ENCODE measurements around the gene CHTF18. TPM values are rescaled to one million over a fixed set of nuclear protein-coding genes. Genes with fewer than 3 reads are reported as not detected.

The CHTF18 gene
- total and polyA plus RNA-seq, 2 of the 4 experiments (the other 2 are of a cell fraction), result 3.2 to 21.4 TPM

GRCh38 chr16:798666-799065 lies 10.2 kb downstream of the CHTF18 start:
- H4K20me1 ChIP-seq (ENCODE audit: insufficient read depth, low read length), result no peaks in the 10 kb centered on the region
- no peaks in the 10 kb centered on the region for H3K9me1 ChIP-seq (ENCODE audit: insufficient read depth, low read length)
- H3K4me3 ChIP-seq (ENCODE audit: insufficient read depth, low read depth, low read length), result no peak overlapping the region
- in situ Hi-C loops (cut with MboI; ENCODE audit: low sequenced_read_pairs), result no loop called here
- H4K8ac ChIP-seq (ENCODE audit: low read depth in 2 of 2, low read length in 2 of 2), result no peak overlapping the region
- H2AK5ac ChIP-seq (ENCODE audit: low read depth, low read length), result no peak overlapping the region
- H2BK15ac ChIP-seq (ENCODE audit: low read depth, low read length), result no peak overlapping the region
- H2BK5ac ChIP-seq (ENCODE audit: low read depth, low read length, poor library complexity, severe bottlenecking), result no peak overlapping the region
- H3K4me1 ChIP-seq (ENCODE audit: control insufficient read depth, insufficient read depth, low read length), result no peaks in the 10 kb centered on the region
- no peak overlapping the region for H2AFZ ChIP-seq (replicated peaks; ENCODE audit: low read length, poor library complexity)
- ATAC-seq (ENCODE audit: low read depth), result no peak
- no peak overlapping the region for H4K91ac ChIP-seq (ENCODE audit: insufficient read depth, low read depth, low read length)
- 88% methylated on average over 9 of the region's 19 CpGs; no CpG with 5 or more reads in 1 of the 2 experiments for WGBS, 2 experiments (ENCODE audit: extremely low coverage in 2 of 2, insufficient read length in 1 of 2)
- DNase-seq, result no peak
- H2BK120ac ChIP-seq (ENCODE audit: low read depth, low read length), result no peak overlapping the region
- POLR2A ChIA-PET (ENCODE audit: unreplicated experiment), result no interaction called here
- H3K4ac ChIP-seq (ENCODE audit: low read depth, low read length), result no peak overlapping the region
- intact Hi-C loops (cut with micrococcal nuclease), result no loop called here
- dilution Hi-C loops (cut with HindIII; ENCODE audit: low sequenced_read_pairs, unreplicated experiment), result no loop called here
- H3K18ac ChIP-seq (ENCODE audit: low read depth, low read length), result no peak overlapping the region
- TF ChIP-seq CEBPB (IDR thresholded peaks at IDR 0.05; ENCODE audit: low read depth, low read length), result no peak
- no peak for TF ChIP-seq USF2 (IDR thresholded peaks at IDR 0.05; ENCODE audit: low read depth, low read length)
- TF ChIP-seq NFE2L2 (IDR thresholded peaks at IDR 0.05; ENCODE audit: low read depth, low read length), result no peak
- no peak for TF ChIP-seq RCOR1 (IDR thresholded peaks at IDR 0.05; ENCODE audit: insufficient replicate concordance, low read length)
- no peak for TF ChIP-seq RAD21 (IDR thresholded peaks at IDR 0.05; ENCODE audit: low read length)
- TF ChIP-seq RFX5 (IDR thresholded peaks at IDR 0.05; ENCODE audit: low read depth, low read length), result no peak
- no peak for TF ChIP-seq CHD1 (IDR thresholded peaks at IDR 0.05; ENCODE audit: low read depth, low read length)
- no peak for TF ChIP-seq BHLHE40 (IDR thresholded peaks at IDR 0.05; ENCODE audit: low read depth, low read length)
- TF ChIP-seq MAFK (IDR thresholded peaks at IDR 0.05; ENCODE audit: low read depth, low read length), result no peak
- no peak for TF ChIP-seq FOS (IDR thresholded peaks at IDR 0.05; ENCODE audit: low read depth, low read length)
- no peaks in the 10 kb centered on the region for H3K9me3 ChIP-seq (ENCODE audit: control insufficient read depth, insufficient read depth, low read length)
- H3K14ac ChIP-seq (replicated peaks; ENCODE audit: low read depth, low read length), result no peak overlapping the region
- no peak overlapping the region for H3K9ac ChIP-seq (ENCODE audit: low read depth, low read length)
- H2AK9ac ChIP-seq (replicated peaks; ENCODE audit: low read depth, low read length, poor library complexity), result no peak overlapping the region
- H3K56ac ChIP-seq (ENCODE audit: extremely low read depth, insufficient read depth, low read length), result no peak overlapping the region
- no peak overlapping the region for H3K23ac ChIP-seq (ENCODE audit: low read depth, low read length)
- H3K4me2 ChIP-seq (ENCODE audit: low read depth, low read length), result no peak overlapping the region
- BruUV-seq (replicated peaks), result no TSS peak
- no peak overlapping the region for H3K27ac ChIP-seq (ENCODE audit: insufficient read depth, low read length)
- no peak overlapping the region for H2BK20ac ChIP-seq (ENCODE audit: low read depth, low read length)
- CTCF ChIA-PET, result no interaction called here
- H3K79me1 ChIP-seq (ENCODE audit: low read depth in 1 of 2, low read length in 2 of 2), result no peaks in the 10 kb centered on the region
- peaks cover 20% of the 10 kb centered on the region for H3K27me3 ChIP-seq (ENCODE audit: control insufficient read depth, insufficient read depth, low read length)
- no peak overlapping the region for H4K5ac ChIP-seq (ENCODE audit: low read depth, low read length)
- H3K36me3 ChIP-seq (ENCODE audit: control insufficient read depth, insufficient read depth, low read length), result peaks cover 3% of the 10 kb centered on the region; the same call in 1 of the 2 replicates
